Femur (tissue), 1 donor: ENCODE results near the gene HCST.
"Not testable (repeated sequence)": the region's sequence is repeated elsewhere in the genome, so short reads cannot be mapped to it uniquely, and the experiment has no call there.

Source experiments
- DNase-seq: peaks from one replicate; pipeline ENCODE4 v3.0.0-alpha.2; 2017

The HCST gene, protein sequence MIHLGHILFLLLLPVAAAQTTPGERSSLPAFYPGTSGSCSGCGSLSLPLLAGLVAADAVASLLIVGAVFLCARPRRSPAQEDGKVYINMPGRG

DNA sequence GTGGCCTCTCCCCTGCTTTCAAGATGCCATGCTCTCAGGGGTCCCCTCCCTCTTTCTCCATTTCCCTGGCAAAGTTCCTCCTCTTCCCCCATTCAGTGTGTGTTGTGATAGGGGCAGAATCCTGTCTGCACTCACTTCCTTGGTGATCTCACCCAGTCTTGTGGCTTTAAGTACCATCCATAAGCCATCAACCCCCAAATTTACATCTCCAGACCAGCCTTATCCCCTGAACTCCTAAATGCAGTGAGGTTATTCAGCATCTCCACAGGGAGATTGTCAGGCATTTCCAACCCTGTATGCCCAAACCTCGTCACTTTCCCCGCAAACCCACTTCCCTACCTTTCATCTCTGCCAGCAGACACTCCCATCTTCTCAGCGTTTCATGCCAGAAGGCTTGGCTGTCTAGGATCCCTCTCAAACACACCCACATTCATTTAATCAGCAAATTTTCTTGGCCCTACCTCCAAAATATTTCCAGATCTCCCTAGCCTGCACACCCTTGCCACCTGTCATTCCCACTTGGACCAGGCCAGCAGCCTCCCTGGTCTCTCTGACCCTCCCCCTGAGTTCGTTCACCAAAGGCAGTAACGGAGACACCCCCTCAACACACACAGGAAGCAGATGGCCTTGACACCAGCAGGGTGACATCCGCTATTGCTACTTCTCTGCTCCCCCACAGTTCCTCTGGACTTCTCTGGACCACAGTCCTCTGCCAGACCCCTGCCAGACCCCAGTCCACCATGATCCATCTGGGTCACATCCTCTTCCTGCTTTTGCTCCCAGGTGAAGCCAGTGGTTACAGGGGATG is at the start of gene HCST:
HCST (plus strand) TSS at position 676 of the 808 bp plus-strand sequence; CDS start at position 741, 65 bp downstream.
- DNase-seq: peak; percentile 45

GRCh38 chr19:35853038-35853756 is 49.1 kb upstream of the HCST start:
- no peak for DNase-seq

DNA sequence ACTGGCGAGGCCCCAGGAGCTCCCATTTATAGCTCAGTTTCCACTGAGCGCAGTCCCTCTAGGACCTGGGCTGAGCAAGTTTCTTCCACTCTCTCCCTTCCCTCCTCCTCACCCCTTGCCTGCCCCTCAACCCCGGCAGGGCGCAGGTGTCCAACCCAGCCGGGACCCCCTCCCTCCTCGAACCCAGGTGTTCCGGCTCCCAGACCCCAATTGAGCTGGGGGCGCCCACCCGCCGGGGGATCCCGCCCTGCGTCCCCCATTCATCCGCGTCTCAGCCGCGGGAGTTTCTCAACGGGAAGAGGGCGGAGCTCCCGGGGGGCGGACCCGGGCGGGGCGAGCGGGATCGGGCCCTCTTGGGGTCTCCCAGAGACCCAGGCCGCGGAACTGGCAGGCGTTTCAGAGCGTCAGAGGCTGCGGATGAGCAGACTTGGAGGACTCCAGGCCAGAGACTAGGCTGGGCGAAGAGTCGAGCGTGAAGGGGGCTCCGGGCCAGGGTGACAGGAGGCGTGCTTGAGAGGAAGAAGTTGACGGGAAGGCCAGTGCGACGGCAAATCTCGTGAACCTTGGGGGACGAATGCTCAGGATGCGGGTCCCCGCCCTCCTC is 45.7 kb upstream of the HCST start, which contains the start of gene KIRREL2:
KIRREL2 (plus strand) TSS at position 366 of the 604 bp plus-strand sequence; CDS start at position 575, 209 bp downstream.
- DNase-seq: peak; percentile 38

- DNase-seq: no peak
These were observed 44.0 kb upstream of the HCST start for GRCh38 chr19:35858311-35858710.

- no peak for DNase-seq
These were observed 42.9 kb upstream of the HCST start for GRCh38 chr19:35859414-35859813.

- DNase-seq: no peak
These were observed 41.9 kb upstream of the HCST start for GRCh38 chr19:35860436-35860817.

DNA sequence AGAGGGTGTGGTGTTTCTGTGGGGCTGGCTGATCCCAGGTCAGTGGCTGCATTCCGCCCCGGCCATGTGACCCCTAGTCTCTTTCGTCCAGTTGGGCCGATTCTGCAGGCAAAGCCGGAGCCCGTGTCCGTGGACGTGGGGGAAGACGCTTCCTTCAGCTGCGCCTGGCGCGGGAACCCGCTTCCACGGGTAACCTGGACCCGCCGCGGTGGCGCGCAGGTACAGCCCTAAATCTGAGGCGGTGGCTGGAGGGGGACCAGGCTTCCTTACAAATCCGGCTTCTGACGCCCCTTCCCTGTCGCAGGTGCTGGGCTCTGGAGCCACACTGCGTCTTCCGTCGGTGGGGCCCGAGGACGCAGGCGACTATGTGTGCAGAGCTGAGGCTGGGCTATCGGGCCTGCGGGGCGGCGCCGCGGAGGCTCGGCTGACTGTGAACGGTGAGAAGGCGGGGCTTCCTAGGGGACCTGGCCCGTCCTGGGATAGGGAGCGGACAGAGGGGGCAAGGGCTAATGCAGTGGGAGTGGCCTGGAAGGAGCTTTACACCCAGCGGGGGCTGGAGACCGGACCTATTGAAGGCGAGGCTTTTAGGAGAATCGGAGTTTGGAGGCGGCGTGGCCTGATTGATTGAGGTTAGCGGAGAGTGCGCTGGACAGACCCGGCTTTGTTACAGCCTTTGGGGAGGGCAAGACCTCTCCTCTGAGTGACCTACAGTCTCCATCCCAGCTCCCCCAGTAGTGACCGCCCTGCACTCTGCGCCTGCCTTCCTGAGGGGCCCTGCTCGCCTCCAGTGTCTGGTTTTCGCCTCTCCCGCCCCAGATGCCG is 41.3 kb upstream of the HCST start:
- no peak for DNase-seq

- DNase-seq: no peak
These were observed 40.6 kb upstream of the HCST start for GRCh38 chr19:35861640-35862160.

GRCh38 chr19:35862528-35862927 is 39.8 kb upstream of the HCST start:
- no peak for DNase-seq

DNA sequence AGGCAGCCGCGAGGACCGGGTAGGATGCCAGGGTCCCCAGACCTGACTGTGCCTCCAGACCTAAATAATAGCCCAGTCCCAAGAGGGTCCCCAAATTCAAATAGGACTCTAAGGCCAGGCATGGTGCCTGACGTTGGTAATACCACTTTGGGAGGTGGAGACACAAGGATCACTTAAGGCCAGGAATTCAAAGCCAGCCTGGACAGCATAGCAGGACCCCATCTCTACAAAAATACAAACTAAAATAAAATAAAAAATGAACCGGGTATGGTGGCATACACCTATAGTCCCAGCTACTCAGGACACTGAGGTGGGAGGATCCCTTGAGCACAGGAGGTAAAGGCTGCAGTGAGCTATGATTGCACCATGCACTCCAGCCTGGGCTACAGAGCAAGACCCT is 39.3 kb upstream of the HCST start:
- DNase-seq: no peak

DNA sequence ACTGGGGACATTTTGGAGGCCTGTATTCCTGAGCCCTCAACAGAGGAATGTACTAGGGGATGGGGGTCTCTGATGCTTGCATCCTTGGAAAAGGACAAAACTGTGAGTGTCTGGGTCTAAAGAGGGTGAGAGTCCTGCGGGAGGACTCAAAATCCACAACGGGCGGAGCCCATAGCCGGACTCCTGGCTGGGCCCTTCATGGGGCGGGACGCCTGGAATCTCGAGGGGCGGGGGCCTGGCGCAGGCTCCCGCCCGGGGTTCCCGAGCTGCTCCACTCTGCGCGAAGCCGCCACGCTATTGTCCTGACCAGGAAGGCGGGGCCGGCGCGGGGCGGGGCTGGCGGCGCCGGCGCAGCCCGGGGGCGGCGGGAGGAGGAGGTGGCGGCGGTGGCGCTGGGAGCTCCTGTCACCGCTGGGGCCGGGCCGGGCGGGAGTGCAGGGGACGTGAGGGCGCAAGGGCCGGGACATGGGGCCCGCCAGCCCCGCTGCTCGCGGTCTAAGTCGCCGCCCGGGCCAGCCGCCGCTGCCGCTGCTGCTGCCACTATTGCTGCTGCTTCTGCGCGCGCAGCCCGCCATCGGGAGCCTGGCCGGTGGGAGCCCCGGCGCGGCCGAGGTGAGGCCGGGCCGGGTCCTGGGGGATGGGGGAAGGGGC is 34.0 kb upstream of the HCST start, which contains the start of gene APLP1:
APLP1 (plus strand) TSS at position 403 of the 651 bp plus-strand sequence; CDS start at position 466, 63 bp downstream.
- DNase-seq: peak; percentile 71

GRCh38 chr19:35868823-35869326 is 33.5 kb upstream of the HCST start:
- no peak for DNase-seq

GRCh38 chr19:35869327-35870123 is 32.8 kb upstream of the HCST start:
- DNase-seq: peak; percentile 67

GRCh38 chr19:35870124-35870736 is 32.1 kb upstream of the HCST start:
- DNase-seq: not testable (repeated sequence)

- no peak for DNase-seq
These were observed 31.5 kb upstream of the HCST start for GRCh38 chr19:35870798-35871197.

DNA sequence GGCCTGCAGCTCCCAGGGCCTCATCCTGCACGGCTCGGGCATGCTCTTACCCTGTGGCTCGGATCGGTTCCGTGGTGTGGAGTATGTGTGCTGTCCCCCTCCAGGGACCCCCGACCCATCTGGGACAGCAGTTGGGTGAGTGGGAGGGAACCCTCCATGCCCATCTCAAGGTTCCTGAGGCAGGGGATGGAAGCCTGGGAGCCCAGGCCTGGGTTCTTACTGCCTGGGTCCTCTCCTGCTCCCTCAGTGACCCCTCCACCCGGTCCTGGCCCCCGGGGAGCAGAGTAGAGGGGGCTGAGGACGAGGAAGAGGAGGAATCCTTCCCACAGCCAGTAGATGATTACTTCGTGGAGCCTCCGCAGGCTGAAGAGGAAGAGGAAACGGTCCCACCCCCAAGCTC is 30.7 kb upstream of the HCST start:
- DNase-seq: no peak

- DNase-seq: no peak
These were observed 30.1 kb upstream of the HCST start for GRCh38 chr19:35872180-35872579.

- no peak for DNase-seq
These were observed 27.9 kb upstream of the HCST start for GRCh38 chr19:35874392-35874930.

- DNase-seq: no peak
These were observed 23.3 kb upstream of the HCST start for GRCh38 chr19:35879068-35879467.
